ENCODE data around the gene NUP54. TPM values are rescaled to one million over a fixed set of nuclear protein-coding genes. Genes with fewer than 3 reads are reported as not detected.

NUP54 gene
- total RNA-seq, 1 donor from 2014 or later, result 20.2 TPM

DNA sequence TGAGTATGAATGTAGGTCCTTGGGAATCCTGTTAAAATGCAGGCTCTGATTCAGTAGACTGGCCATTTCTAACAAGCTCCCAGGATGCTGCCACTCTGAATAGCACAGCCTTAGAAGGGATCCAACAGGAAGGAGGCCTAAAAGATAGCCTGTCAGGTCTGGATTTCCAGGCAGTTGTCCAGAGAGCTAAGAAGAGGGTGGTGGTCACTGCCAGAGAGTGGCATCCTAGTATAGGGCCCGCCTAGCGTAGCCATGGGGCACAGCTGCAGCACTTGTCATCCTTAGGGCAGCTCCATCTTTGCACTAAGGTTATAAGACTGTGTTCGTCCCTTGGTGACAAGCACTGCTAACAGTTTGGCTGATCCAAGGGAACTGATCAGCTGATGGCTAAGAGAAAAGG lies 20.5 kb upstream of the NUP54 start:
- TF ChIP-seq, protein P1, sequence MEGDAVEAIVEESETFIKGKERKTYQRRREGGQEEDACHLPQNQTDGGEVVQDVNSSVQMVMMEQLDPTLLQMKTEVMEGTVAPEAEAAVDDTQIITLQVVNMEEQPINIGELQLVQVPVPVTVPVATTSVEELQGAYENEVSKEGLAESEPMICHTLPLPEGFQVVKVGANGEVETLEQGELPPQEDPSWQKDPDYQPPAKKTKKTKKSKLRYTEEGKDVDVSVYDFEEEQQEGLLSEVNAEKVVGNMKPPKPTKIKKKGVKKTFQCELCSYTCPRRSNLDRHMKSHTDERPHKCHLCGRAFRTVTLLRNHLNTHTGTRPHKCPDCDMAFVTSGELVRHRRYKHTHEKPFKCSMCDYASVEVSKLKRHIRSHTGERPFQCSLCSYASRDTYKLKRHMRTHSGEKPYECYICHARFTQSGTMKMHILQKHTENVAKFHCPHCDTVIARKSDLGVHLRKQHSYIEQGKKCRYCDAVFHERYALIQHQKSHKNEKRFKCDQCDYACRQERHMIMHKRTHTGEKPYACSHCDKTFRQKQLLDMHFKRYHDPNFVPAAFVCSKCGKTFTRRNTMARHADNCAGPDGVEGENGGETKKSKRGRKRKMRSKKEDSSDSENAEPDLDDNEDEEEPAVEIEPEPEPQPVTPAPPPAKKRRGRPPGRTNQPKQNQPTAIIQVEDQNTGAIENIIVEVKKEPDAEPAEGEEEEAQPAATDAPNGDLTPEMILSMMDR (IDR thresholded peaks at IDR 0.05), result no peak
- H3K27ac ChIP-seq, result no peak overlapping the region
- H3K27me3 ChIP-seq, result no peaks in the 10 kb centered on the region
- no peak overlapping the region for H3K4me3 ChIP-seq
- intact Hi-C loops (cut with DNase I), result no loop called here
- H3K4me1 ChIP-seq, result no peaks in the 10 kb centered on the region
- H3K36me3 ChIP-seq, result peaks cover 54 to 87% of the 10 kb centered on the region in 2 donors
- no peaks in the 10 kb centered on the region for H3K9me3 ChIP-seq
- DNase-seq (ENCODE audit: low spot score in 2 of 2), result no peak

DNA sequence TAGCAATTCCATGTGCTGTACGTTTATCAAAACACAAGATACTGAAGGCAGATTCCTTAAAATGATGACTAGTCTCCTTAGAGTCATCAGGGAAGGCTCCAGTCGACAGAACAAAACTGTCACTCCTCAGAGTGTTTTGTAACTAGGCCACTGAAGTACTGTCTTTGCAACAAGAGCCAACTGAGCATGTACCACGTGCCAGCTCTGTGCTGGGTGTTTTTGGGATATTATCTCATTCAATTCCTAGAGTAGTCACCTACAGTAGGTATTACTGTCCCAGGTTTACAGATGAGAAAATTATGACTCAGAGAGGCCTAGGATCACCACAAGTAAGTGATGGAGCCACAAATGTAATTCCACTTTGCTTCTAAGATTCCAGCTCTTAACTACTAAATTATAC lies 18.3 kb upstream of the NUP54 start:
- DNase-seq (ENCODE audit: low spot score in 2 of 2), result no peak
- H3K27ac ChIP-seq, result no peak overlapping the region
- H3K4me1 ChIP-seq, result no peaks in the 10 kb centered on the region
- no peaks in the 10 kb centered on the region for H3K9me3 ChIP-seq
- no peak overlapping the region for H3K4me3 ChIP-seq
- no peaks in the 10 kb centered on the region for H3K27me3 ChIP-seq
- TF ChIP-seq, protein P1 (IDR thresholded peaks at IDR 0.05), result no peak
- H3K36me3 ChIP-seq, result peaks cover 59 to 87% of the 10 kb centered on the region in 2 donors
- intact Hi-C loops (cut with DNase I), result no loop called here

DNA sequence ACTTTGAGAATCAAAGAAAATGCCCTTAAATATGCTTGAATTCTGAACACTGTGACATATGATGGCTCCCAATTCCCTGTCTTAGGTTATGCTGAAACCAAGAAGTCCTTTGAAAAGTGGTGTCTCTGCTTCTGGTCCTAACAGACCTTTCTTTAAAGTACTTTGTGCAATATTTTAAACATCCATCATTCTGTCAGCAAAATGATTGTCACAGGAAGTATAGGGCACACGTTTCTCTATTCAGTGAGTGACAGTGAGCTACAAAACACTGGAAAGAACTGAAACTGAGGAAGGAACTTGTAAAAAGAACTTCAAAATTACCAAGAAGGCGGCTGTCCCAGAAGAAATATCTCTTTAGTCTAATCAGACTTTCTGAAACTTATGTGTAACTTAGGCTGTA lies 12.2 kb upstream of the NUP54 start:
- intact Hi-C loops (cut with DNase I), result no loop called here
- no peak overlapping the region for H3K4me3 ChIP-seq
- H3K4me1 ChIP-seq, result no peaks in the 10 kb centered on the region
- TF ChIP-seq, protein P1 (IDR thresholded peaks at IDR 0.05), result no peak
- H3K36me3 ChIP-seq, result peaks cover 25 to 49% of the 10 kb centered on the region in 2 donors
- no peaks in the 10 kb centered on the region for H3K9me3 ChIP-seq
- H3K27me3 ChIP-seq, result no peaks in the 10 kb centered on the region
- DNase-seq (ENCODE audit: low spot score in 2 of 2), result no peak
- no peak overlapping the region for H3K27ac ChIP-seq

DNA sequence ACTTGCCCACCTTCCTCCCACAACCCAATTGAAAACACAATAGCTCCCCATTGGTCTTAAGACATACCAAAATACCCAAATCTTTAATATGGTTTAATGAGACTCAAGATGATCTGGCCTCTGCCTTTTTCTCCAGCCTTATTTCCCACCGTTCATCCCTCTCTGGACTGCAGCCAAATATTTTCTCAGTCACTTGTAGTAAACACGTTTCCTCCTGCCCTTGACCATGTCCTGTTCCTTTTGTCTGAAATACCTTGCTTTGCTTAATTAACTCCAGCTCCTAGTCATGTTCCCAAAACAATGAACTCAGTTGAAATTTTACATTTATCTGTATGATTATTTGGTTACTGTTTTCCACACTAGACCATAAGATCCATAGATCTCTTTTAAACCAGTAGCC lies 8.4 kb upstream of the NUP54 start:
- H3K4me1 ChIP-seq, result no peaks in the 10 kb centered on the region
- intact Hi-C loops (cut with DNase I), result no loop called here
- peaks cover 5 to 15% of the 10 kb centered on the region in 2 donors for H3K36me3 ChIP-seq
- no peaks in the 10 kb centered on the region for H3K9me3 ChIP-seq
- H3K27me3 ChIP-seq, result no peaks in the 10 kb centered on the region
- H3K4me3 ChIP-seq, result no peak overlapping the region
- DNase-seq (ENCODE audit: low spot score in 2 of 2), result no peak
- H3K27ac ChIP-seq, result no peak overlapping the region
- TF ChIP-seq, protein P1 (IDR thresholded peaks at IDR 0.05), result no peak

DNA sequence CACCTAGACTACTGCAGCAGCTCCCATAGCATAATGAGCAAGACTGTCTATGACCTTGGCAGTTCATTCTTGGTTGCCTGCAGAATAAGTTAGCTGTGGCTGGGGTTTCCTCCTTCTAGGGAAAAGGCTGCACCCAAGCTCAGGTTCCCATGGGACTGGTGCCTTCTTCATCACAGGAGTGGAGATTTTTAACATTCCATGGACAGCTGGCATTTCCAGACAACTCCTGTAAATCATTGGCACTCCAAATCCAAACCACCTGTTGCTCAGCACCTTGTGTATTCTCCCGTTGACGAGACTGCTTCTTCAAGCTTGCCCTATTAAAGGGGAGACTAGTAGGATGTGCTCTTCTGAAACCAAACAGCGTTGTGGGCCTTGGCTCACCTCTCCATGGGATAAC lies 7.8 kb upstream of the NUP54 start:
- no peak for DNase-seq (ENCODE audit: low spot score in 2 of 2)
- no peaks in the 10 kb centered on the region for H3K9me3 ChIP-seq
- peaks cover 2 to 9% of the 10 kb centered on the region in 2 donors for H3K36me3 ChIP-seq
- intact Hi-C loops (cut with DNase I), result no loop called here
- H3K4me3 ChIP-seq, result no peak overlapping the region
- no peaks in the 10 kb centered on the region for H3K4me1 ChIP-seq
- TF ChIP-seq, protein P1 (IDR thresholded peaks at IDR 0.05), result no peak
- no peak overlapping the region for H3K27ac ChIP-seq
- no peaks in the 10 kb centered on the region for H3K27me3 ChIP-seq

DNA sequence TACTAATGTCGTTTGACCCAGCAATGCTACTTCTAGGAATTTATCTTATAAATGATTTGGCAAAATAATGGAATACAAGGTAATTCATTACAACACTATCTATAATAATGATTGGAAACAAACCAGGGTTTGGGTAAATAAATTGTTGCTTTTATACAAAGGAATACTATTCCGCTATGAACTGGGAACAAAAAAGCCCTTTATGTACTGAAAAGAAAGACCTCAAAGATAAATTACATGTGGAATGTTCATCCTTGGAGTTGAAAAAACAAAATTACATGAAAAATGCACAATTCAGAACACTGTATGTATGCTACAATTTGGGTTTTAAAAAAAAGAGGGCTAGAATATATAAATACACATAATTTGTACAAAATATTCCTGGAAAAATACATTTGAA lies 5.2 kb upstream of the NUP54 start:
- Histone ChIP-seq H3K27me3 (no peaks in the 10 kb centered on the region), H3K36me3 (no peaks in the 10 kb centered on the region), H3K4me3 (no peak overlapping the region), H3K27ac (no peak overlapping the region), H3K4me1 (peaks cover 0 to 9% of the 10 kb centered on the region in 2 donors), H3K9me3 (no peaks in the 10 kb centered on the region)
- TF ChIP-seq, protein P1 (IDR thresholded peaks at IDR 0.05), result no peak
- DNase-seq (ENCODE audit: low spot score in 2 of 2), result no peak
- intact Hi-C loops (cut with DNase I), result no loop called here

Measured in ascending aorta (tissue), 2 donors.